GM21786 (cell line): ENCODE data around the gene SH3BGRL.
"Not testable (repeated sequence)": the region's sequence is repeated elsewhere in the genome, so short reads cannot be mapped to it uniquely, and the experiment has no call there.

Experiments used
- ATAC-seq: cut with Tn5 transposase; IDR thresholded peaks from one replicate; pipeline ENCODE4 v1.9.1; 2021; ENCODE audit not compliant: unreplicated experiment

Gene SH3BGRL

DNA sequence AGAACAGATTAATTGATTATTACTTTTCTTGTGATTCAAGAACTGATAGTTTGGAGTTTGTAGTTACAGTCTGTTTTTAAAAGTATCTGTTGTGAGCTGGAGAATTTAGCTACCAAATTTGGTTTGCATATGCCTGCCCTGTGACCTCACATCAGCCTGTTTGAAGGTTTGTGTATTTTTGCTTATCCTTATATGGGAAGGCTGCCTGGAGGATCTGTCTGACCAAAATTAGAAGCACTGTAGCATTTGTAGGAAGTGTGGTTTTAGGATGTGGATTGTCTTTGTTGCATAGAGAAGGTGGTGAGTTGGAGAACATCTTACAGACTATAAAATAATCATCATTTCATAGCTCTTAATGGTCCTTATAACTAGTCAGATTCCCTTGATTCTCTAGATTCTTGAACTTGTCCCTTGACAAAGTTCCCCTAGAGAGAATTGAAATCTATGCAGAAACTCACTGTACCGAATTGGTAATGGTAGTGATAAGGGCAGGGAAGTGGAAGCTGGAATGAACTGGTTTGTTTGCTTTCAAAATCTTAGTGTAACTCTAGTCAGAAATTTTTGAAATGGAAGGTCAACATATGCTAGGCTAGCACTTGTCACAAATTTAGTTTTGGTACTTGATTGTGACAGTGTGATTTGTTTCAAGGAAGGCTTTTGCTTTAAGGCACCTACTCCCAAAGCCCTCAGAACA is 57.3 kb downstream of the SH3BGRL start:
- ATAC-seq = no peak

GRCh38 chrX:81259714-81260395 is 58.0 kb downstream of the SH3BGRL start:
- ATAC-seq = no peak

DNA sequence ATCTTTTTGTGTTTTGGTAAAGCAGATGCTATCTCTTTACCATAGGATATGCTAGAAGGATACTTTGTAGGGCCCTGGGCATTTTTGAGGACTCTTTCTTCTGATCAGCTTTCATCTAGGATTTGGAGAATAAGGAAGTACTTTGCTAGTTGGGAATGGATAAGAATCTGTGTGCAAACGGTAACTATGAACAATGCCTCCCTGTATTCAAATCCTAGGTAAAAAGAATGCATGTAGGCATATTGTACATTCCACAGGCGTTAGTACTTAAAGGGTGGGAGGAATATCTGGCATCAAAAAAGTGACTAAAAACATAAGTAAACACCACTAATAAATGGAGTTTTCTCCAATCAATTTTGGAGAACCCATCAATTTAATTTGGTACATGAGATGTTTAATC is 59.7 kb downstream of the SH3BGRL start:
- ATAC-seq = no peak

DNA sequence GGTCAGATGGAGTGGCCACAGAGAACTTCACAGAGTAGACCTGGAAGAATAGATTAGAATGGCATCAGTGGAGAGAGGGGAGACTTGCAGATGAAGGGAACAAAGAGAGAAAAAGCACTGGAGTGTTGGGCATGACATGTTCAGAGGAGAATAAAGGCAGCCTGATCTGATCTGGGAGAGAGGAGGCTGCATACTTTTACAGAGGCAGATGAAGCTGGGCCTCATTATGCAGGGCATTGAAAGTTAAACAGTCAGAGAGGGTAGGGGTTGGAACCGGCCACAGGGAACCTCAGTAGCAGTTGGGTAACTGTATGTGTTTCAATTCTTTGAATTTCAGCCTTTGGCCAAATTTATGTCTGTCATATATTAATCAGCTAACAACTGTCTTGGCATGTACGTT is 61.2 kb downstream of the SH3BGRL start:
- ATAC-seq = no peak

DNA sequence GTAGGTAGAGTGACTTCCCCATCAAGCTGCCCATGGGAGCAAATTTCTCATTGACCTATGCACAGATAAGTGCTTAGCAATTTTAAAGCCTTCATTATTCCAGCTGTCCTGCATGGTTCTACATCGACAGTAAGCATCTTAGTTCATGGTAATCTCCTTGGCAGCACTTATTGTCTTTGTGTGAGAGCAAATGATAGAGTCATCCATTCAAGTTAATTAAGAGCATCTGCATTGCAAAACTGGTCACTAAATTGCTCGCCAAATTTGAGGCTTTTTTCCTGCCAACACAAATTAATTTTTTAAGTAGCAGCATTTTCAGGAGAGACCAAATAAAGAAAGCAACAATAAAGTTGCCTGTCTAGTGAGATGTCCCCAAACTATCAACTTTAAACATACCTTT is 76.7 kb downstream of the SH3BGRL start:
- ATAC-seq = no peak

- no peak for ATAC-seq
Observed at GRCh38 chrX:81280148-81280547, 78.2 kb downstream of the SH3BGRL start.

- ATAC-seq = no peak
Observed at GRCh38 chrX:81286075-81286474, 84.2 kb downstream of the SH3BGRL start.

- ATAC-seq = no peak
Observed at GRCh38 chrX:81286608-81287007, 84.7 kb downstream of the SH3BGRL start.

DNA sequence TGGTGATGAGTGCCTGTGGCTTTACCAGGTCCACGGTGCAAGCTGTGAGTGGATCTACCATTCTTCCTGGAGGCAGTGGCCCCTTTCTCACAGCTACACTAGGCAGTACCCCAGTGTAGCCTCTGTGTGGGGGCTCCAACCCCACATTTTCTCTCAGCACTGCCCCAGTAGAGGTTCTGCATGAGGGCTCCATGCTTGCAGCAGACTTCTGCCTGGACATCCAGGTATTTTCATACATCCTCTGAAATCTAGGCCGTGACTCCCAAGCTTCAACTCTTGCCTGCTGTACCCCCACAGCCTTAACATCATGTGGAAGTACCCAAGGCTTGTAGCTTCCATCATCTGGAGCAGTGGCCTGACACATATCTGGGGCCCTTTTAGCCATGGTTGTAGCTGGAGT is 90.1 kb downstream of the SH3BGRL start:
- ATAC-seq = no peak

DNA sequence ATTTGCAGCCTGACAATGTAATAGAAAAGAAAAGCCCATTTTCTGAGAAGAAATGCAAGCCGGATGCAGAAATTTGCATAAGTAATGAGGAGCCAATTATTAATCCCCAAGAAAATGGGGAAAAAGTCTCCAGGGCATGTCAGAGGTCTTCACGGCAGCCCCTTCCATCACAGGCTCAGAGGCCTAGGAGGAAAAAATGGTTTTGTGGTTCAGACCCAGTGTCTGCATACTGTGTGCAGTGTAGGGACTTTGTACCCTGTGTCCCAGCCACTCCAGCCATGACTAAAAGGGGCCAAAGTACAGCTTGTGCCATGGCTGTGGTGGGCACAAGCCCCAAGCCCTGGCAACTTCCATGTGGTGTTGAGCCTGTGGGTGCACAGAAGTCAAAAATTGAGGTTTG is 92.2 kb downstream of the SH3BGRL start:
- no peak for ATAC-seq

DNA sequence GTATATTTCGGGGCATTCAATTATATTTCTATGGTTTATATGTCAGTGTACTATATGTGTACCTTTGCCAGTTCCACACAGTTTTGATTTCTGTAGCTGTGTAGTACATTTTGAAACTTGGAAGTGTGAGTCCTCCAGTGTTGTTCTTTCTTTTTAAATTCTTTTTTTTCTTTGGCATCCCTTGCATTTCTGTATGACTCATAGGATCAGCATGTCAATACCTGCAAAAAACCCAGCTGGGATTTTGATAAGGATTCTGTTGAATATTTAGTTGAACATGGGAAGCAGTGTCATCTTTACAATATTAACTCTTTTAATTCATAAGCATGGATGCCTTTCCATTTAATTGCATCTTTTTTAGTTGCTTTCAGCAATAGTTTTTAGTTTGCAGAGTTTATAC is 100.0 kb downstream of the SH3BGRL start:
- ATAC-seq = no peak

DNA sequence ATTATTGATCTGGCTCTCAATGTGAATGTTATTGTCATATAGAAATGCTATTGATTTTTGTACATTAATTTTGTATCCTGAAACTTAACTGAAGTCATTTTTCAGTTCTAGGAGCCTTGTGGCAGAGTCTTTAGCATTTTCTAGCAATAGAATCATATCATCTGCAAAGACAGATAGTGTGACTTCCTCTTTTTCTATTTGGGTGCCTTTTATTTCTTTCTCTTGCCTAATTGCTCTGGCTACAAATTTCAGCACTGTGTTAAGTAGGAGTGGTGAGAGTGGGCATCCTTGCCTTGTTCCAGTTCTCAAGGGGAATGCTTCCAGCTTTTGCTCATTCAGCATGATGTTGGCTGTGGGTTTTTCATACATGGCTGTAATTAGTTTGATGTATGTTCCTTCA is 102.7 kb downstream of the SH3BGRL start:
- ATAC-seq = no peak

GRCh38 chrX:81305240-81305639 is 103.3 kb downstream of the SH3BGRL start:
- no peak for ATAC-seq

- ATAC-seq = no peak
Observed at GRCh38 chrX:81308086-81308829, 106.4 kb downstream of the SH3BGRL start.

GRCh38 chrX:81316163-81316562 is 114.3 kb downstream of the SH3BGRL start:
- ATAC-seq = no peak

DNA sequence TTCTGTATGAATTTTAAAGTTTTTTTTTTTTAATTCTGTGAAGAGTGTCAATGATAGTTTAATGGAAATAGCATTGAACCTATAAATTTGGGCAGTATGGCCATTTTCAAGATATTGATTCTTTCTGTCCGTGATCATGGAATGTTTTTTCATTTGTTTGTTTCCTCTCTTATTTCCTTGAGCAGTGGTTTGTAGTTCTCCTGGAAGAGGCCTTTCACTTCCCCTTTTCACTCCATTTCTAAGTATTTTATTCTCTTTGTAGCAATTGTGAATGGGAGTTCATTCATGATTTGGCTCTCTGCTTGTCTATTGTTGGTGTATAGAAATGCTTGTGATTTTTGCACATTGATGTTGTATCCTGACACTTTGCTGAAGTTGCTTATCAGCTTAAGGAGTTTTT is 129.8 kb downstream of the SH3BGRL start:
- not testable (repeated sequence) for ATAC-seq

GRCh38 chrX:81336455-81337152 is 134.7 kb downstream of the SH3BGRL start:
- no peak for ATAC-seq

GRCh38 chrX:81337805-81338204 is 135.9 kb downstream of the SH3BGRL start:
- no peak for ATAC-seq

DNA sequence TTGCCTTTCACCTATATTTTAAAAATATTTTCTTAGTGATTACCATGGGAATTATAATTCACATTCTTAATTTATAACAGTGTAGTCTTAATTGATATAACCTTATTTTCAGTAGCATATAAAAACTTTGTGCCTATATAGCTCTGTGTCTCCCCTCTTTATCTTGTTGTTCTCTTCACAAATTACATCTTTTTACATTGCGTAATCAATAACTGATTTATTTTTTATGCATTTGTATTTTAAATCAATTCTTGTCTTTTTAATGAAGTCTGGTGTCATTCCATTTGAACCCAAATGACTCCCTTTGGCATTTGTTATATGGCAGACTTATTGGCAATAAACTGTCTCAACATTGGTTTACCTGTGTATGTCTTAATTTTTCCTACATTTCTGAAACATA is 137.0 kb downstream of the SH3BGRL start:
- no peak for ATAC-seq

- not testable (repeated sequence) for ATAC-seq
Observed at GRCh38 chrX:81345296-81345695, 143.4 kb downstream of the SH3BGRL start.
